ENCODE results near the gene OXLD1.
"Not testable (repeated sequence)": the region's sequence is repeated elsewhere in the genome, so short reads cannot be mapped to it uniquely, and the experiment has no call there.

The OXLD1 gene

DNA sequence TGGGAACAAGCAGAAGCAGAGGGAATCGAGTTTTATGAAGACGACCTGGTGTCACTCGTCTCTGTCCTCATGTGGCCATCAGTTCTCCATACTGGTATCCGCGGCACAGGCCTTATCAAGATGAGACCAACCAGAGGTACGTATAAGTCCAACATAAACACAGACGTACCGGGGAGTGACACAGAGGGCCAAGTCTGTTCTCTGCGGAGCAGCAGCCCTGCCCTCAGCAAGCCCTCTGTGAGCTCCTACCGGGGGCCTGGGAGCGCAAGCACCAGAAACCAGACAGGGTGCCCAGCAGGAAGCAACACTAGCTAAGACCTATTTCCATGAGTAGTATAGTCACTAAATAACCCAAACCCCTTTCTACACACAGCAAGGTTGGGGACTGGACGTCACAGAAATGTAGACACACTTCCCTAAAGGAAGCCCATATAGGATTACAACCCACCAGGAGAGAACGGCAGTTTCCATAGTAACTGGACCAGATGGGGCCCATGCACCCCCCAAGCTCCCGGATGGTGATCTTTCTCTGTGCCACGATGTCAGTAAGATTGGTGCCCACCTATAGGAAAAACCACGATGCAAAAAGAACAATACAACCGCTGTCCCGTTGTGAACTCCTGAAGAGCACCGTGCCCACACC is 16.3 kb upstream of the OXLD1 start:
- no peak for DNase-seq

DNA sequence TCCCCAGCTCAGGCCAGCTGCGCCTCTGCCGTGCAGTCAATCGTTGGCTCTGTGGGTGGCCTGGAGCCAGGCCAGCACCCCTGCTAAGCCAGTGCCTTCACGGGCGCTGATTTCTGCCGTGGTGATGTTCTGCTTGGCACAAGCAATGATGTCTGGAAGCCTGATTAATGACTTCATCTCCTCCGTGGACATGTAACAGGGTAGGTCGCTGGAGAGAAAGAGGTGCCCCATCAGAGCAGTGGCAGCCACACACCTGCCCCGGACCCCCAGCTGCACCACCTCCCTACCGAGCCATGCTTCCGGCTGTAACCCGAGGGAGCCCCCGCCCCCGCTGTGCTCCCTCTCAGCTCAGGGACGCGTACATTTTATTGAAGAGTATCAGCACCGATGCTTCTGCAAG is 15.3 kb upstream of the OXLD1 start:
- no peak for DNase-seq

- DNase-seq, result no peak
Measured at GRCh38 chr17:81680150-81680549, 13.7 kb upstream of the OXLD1 start.

- DNase-seq, result no peak
Measured at GRCh38 chr17:81676906-81677305, 10.5 kb upstream of the OXLD1 start.

- not testable (repeated sequence) for DNase-seq
Measured at GRCh38 chr17:81675515-81676221, 9.3 kb upstream of the OXLD1 start.

- no peak for DNase-seq
Measured at GRCh38 chr17:81673561-81674258, 7.3 kb upstream of the OXLD1 start.

DNA sequence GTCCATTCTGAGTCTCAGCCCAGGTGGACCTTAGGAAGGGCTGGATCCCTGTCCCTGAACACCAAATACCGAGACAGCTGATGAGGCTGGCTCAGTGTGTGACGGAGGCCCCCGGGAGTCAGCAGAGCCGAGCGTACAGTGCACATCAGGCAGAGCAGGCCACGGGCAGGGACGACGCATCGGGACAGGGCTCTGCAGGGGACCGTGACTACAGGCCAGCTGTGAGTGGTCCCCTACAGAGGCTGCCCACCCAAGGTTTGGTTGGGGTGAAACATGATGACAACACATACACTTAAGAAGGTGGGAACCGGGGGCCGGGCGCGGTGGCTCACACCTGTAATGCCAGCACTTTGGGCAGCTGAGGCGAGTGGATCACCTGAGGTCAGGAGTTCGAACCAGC is 6.5 kb upstream of the OXLD1 start:
- no peak for DNase-seq

GRCh38 chr17:81672504-81672903 is 6.1 kb upstream of the OXLD1 start:
- no peak for DNase-seq

DNA sequence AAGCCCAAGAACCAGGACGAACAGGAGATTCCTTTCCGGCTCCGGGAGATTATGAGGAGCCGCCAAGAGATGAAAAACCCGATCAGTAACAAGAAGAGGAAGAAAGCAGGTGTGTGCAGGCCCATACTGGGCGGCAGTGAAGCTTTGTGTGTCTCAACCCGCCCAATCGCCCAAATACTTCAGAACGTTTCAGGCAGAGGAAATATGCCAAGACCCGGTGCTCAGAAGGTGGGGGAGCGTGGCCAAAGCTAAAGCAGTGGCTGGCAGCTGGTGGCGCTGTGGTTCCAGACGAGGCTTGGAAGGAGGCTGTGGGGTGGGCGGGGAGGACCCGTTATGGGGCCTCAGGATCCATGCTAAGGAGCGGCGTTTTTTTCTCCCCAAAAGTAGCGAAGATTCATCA is 1.3 kb upstream of the OXLD1 start:
- no peak for DNase-seq

DNA sequence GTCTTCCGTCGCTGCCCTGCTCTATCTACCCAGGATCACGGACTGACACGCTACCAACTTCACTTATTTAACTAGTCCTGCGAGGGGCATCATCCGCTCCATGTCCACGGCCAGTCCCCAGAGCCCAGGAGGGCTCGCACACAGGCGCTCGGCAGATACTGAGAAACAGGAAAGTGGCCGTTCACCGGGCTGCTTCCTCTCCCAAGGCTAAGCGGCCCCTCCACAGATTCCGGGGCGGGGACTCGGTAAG is 388 bp downstream of the OXLD1 start:
- no peak for DNase-seq

GRCh38 chr17:81665205-81666091 is 957 bp downstream of the OXLD1 start:
- DNase-seq, result peak; percentile 44

- no peak for DNase-seq
Measured at GRCh38 chr17:81664051-81664470, 2.3 kb downstream of the OXLD1 start.

- DNase-seq, result no peak
Measured at GRCh38 chr17:81662002-81662401, 4.4 kb downstream of the OXLD1 start.

- no peak for DNase-seq
Measured at GRCh38 chr17:81660441-81660840, 6.0 kb downstream of the OXLD1 start.

GRCh38 chr17:81659038-81659437 is 7.4 kb downstream of the OXLD1 start:
- no peak for DNase-seq

GRCh38 chr17:81656835-81657234 is 9.6 kb downstream of the OXLD1 start:
- DNase-seq, result no peak

DNA sequence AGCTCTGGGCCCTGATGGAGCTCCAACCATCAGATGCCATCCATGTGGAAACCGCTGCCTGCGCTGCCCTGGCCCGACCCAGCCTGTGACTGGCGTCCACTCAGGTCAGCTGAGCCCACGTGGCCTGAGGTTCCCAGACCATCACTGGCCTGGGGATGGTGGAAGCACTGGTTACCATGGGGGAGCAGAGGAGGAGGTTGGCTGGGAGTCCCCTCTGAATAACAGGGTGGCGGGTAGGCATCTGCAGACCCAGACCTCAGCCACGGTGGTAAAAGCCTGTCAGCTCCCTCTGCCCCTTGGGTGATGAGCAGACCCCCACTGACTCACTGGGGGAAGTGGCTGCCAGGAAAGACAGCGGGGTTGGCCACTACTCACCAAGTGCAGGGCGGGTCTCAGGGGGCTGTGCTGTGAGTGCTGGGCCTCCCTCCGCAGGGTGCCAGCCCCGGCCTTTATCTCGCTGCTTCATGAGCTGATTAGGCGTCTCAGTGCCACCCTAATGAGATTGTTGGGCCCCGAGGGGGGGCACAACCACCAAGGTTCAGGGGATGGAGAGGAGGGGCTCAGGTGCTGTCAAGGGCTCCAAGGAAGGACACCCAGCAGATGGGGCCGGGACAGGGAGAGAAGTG is 10.2 kb downstream of the OXLD1 start, which contains the start of gene PDE6G:
PDE6G (minus strand) TSS at position 425 of the 626 bp plus-strand sequence. CDS start 3,237 bp downstream, outside the sequence.
- DNase-seq, result no peak

- DNase-seq, result no peak
Measured at GRCh38 chr17:81655378-81656117, 10.9 kb downstream of the OXLD1 start.

DNA sequence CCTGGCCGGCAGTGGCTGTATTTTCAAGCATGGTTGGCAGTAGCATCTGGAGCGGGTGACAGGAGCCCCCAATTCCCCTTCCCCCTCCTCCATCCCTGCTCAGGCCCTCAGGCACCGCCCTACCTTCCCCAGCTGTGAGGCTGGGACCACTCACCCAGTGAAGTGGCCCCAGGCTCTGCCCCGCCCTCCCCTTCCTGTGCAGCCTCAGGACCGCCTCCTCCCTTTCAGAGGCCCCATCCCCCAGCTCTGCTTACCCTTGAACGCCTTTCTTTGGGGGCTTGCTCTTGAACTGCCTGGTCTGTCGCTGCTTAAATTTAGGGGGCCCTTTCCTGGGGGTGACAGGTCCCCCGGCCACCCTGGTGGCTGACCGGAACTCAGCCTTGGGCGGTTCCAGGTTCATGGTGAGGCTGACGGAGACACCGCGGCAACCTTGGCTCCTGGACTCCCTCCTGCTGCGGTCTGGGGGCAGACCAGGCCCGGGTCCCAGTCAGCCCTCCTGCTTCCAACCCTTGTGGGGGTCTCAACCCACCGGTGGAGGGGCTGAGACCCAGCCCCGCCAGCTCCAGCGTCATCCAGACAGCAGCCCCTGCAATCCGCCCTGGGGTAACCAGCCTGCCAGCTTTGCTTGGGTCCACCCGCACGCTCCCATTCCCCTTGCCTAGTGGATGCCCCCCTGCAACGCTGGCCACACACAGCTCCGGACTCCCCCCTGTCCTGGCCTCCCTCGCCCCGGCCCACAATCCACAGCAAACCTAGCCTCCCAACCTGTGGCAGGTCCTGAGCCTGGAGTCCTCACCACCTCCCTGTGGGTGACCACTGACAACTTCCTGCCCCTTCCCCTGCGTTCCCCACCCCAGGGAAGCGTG is 13.3 kb downstream of the OXLD1 start:
- DNase-seq, result no peak

- DNase-seq, result no peak
Measured at GRCh38 chr17:81651692-81652091, 14.7 kb downstream of the OXLD1 start.

DNA sequence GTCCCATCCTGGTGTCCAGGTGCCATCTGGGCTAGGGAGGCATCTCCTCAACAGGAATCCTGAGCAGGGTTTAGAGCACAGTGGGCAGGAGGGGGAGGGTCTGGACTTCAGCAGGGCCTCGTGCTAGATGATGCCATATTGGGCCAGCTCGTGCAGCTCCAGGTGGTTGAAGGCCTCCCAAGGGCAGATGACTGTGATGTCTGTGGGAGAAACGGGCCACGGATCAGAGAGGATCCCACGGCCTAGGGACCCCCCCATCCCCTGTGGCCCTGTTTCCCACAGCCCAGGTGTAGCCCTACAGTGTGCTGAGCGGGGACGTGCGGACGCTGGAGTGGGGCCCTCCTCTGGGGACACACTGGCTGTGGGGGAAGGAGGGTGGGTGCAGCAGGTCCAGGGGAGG is 15.5 kb downstream of the OXLD1 start:
- DNase-seq, result no peak

Measured in KG1 (cell line).